HG03095 (cell line): Measurements from ENCODE around the gene PLXNA1.

ENCODE experiments used
- ATAC-seq: cut with Tn5 transposase; IDR thresholded peaks from one replicate; pipeline ENCODE4 v1.9.1; 2021; ENCODE audit warnings: moderate library complexity; ENCODE audit not compliant: unreplicated experiment

Gene PLXNA1

DNA sequence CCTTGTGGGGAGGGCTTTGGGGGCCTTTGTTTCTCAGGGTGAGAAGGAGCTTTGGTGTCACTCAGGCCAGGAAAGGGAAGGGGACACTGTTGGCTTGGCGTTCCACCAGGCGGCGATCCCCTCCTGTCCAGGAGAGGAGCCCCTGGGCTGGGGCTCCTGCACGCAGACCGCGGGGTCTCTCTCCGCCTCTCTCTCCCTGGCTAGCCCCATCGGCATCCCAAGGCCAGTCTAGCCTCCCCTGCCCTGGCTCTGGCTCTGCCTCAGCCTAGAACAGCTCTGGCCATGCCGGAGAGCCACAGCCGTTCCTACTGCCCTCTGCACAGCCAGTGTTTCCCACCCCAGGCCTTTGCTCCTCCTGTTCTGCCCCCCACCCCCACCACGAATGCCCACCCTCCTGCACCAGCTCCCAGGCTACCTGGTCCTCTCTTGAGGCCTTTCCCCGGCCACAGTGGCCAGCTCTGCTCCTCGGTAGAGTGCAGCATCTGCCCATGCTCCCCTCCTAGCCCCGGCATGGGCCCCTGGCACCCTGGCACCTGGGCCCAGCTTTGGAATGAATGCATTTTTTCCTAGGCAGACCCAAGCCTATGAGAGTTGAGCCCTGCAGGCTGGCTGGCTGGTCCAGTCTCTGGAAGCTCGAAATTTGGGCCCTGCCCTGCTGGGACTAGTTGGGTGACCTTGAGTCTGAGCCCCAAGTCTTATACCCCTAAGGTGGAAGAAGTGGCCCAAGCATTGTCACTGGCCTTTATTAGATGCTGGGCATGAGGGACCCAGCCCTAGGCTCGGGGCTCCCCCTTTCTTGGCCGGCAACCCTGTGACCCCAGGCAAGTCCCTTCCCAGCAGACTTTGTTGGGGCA is 2.4 kb downstream of the PLXNA1 start:
- ATAC-seq, result no peak

DNA sequence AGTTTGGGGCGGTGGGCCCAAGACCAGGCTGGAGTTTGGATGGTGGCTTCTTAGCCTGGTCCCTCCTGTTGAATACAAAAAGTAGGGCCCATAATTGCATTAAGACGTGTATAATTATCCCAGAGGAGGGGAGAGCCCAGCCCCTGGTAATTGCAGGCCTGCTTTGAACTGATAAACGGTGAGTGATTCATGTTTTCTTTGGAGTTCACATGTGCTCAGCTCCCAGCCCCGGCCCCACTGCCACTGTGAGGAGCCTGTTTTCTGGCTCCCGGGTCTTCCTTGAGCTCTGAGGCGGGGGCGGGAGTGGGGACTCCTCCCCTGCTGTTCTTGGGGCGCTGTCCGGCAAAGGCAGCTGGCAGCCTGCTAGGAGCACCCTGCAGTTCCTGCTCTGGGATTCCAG is 3.1 kb downstream of the PLXNA1 start:
- no peak for ATAC-seq

DNA sequence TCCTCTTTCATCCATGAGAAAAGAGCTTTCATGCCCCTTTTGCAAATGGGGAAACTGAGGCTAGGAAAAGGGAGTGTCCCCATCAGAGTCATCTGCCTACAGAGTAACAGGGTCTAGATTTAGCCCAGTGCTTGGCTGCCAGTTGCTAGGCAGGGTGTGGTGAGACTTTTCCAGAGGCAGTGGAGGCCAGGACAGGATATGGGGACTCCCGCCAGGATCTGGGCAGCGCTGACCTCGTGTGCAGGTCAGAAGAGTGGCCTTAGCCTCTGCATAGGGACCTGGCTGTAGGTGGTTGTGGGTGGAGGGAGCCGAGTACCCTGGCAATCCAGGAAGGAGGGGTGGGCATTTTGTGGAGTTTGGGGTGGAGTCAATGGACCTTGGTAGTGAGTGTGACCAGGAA is 4.2 kb downstream of the PLXNA1 start:
- ATAC-seq, result no peak

DNA sequence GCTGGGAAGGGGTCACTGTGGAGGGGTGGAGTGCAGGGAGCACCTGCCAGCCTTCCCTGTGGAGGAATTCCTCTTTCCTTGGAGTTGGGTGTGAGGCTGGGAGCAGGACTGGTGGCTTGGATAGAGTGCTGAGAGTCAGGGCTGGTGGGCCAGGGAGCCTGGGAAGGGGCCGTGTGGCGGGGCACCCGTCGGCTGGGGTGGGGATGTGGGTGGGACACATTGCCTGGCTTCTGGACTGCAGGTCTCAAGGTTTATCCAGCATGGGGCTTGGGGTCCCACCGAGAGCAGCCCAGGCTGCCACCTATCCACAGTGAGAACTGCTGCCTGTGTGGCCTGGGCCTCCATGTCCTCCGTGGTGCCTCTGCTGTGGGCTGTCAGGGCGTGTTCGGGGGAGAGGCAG is 4.7 kb downstream of the PLXNA1 start:
- no peak for ATAC-seq

DNA sequence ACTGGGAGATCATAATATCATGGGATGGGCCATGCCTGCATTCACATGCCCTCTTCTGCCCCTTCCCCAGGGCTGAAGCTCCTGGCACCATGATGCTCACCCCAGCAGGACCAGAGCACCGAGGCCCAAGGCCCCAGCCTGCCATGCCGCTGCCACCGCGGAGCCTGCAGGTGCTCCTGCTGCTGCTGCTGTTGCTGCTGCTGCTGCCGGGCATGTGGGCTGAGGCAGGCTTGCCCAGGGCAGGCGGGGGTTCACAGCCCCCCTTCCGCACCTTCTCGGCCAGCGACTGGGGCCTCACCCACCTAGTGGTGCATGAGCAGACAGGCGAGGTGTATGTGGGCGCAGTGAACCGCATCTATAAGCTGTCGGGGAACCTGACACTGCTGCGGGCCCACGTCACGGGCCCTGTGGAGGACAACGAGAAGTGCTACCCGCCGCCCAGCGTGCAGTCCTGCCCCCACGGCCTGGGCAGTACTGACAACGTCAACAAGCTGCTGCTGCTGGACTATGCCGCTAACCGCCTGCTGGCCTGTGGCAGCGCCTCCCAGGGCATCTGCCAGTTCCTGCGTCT is 5.6 kb downstream of the PLXNA1 start:
- ATAC-seq, result no peak

DNA sequence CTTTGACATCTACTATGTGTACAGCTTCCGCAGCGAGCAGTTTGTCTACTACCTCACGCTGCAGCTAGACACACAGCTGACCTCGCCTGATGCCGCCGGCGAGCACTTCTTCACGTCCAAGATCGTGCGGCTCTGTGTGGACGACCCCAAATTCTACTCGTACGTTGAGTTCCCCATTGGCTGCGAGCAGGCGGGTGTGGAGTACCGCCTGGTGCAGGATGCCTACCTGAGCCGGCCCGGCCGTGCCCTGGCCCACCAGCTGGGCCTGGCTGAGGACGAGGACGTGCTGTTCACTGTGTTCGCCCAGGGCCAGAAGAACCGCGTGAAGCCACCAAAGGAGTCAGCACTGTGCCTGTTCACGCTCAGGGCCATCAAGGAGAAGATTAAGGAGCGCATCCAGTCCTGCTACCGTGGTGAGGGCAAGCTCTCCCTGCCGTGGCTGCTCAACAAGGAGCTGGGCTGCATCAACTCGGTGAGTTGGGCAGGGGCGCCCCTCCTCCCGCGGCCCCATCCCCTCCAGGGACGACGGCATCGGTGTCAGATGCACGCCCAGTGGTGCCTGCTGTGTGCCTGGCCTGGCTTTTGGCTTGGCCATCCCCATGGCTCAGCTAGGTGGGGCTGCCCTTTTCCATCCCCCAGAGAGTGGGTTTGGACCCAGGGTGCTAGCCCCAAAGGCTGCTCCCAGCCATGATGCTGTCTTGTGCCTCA is 6.6 kb downstream of the PLXNA1 start:
- ATAC-seq, result no peak

DNA sequence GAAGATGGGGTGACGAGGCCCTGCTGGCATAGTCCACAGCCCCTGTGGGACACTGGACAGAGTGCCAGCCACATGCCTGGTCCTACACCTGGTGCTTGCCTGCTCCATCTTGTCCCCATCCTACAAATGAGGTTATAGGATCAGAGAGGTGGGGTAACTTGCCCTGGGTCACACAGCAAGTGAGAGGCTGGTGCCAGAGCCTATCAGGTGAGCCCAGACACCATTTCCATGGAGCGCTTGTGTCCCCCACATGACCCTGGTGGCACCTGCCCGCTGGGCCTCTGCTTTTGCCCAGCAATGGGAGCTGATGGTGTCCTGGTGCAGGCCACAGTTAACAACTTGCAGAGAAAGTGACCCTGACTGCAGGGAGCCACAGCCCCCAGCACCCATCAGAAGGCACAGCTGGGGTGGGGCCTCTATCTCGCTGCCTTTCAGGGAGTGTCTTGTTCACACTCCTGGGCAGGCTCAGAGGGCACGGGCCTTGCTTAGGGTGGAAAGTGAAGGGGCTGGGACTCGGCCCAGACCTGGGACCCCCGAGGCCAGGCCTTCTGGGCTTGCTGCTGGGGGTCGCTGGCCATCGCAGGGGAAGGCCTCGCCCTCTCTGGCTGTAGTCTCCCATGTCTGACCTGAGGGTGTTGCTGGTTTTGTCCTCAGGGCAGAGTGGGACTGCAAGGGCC is 7.2 kb downstream of the PLXNA1 start:
- ATAC-seq, result no peak

DNA sequence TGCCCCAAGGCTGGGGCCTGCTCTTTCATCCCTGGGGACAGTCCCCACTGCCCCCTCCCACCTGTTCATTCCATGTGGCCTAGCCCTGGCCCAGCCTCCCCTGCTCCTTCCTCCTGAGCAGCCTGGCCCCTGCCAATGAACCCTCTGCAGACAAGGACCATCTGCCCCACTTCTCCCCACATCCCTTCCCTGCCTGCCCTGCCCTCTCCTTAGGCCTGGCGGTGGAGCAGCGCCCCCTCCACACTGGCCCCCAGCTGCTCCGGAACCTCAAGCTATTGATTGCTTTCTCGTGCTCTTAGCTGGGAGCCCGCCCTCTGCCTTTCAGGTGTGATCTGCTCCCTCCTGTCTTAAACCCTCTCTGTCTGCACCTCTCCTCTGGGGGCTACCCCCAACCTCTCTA is 8.0 kb downstream of the PLXNA1 start:
- no peak for ATAC-seq

DNA sequence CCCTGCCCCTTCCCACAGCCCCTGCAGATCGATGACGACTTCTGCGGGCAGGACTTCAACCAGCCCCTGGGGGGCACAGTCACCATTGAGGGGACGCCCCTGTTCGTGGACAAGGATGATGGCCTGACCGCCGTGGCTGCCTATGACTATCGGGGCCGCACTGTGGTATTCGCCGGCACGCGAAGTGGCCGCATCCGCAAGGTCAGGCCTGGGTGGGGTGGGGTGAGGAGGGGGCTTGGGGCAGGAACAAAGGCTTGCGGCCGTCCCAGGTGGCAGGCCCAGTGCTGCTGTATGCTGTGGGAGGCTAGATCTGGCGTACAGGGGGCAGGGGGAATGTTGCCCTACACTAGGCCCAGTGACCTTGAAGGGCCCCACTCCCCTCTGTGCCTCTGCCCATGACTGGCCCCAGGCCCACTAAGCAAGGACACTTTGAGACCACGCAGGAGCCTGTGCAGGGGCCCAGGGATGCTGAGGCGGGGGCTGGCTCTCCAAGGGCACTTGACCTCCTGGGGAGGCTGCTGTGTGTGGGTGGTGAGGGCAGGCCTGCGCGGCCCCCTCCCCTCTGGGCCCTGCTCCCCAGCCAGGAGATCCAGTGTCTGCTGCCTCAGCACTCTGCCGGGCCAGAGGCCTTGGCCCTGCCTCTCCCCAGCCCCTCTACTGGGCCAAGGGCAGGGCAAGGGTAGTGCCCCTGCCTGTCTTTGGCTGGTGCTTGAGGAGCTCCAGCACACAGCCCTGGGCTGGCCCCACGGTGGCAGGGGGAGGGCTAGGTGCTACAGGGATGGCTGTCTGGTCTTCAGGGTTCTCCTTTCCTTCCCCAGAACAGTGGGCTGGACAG is 8.7 kb downstream of the PLXNA1 start:
- no peak for ATAC-seq

DNA sequence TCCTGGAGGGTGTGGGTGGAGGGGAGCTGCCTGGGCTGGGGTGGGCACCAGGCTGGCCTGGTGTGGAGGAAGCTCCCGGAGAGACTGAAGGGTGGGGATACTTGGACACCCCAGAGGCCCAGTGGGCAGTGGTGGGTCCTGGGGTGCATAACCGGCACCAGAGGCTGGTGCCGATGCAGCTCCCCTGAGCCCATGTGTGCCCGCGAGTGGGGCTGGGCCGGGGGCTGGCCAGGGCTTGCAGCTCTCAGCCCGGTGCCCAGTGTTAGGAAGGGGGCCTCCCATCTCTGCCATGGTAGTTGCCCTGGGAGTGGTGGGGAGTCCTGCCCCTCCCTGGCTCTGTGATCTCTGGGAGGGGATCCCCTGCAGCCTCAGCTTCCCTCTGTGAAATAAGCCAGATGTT is 9.3 kb downstream of the PLXNA1 start:
- ATAC-seq, result no peak

DNA sequence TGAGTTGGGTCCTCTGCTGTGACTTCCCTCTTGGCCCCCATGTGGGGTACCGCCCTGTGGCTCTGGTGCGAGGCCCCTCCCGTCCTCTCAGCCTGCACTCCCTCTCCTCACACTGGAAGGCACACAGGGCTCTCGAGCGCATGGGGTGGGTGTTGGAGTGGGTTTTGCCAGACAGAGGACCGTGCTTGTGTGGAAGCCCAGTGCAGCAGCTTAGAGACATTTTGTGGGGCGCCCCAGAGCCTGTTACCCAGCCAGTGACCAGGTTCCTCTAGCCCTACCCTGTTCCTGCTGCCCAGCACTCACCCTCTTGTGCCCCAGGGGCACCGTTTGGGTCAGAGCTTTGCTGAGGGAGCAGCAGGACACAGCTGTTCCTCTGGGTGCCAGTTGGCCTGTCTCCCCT is 9.9 kb downstream of the PLXNA1 start:
- no peak for ATAC-seq

DNA sequence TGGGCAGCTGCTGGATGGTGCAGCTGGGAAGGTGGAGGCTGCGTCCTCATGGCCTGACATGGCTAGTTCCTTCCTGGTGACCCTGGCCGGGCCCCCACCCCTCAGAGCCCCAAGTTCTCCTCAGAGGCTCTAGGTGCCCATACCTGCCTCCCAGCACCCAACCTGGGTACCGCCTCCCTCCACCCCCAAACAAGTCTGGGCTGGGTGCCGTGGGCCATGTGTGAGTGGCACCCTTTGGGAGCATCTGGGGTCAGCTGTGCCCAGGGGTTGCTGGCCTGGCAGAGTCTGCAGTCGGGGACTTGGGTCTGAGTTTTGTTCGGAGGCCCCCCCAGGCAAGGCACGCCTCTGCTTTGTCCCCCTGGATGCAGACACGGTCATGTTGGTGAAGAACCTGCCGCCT is 10.5 kb downstream of the PLXNA1 start:
- ATAC-seq, result no peak

DNA sequence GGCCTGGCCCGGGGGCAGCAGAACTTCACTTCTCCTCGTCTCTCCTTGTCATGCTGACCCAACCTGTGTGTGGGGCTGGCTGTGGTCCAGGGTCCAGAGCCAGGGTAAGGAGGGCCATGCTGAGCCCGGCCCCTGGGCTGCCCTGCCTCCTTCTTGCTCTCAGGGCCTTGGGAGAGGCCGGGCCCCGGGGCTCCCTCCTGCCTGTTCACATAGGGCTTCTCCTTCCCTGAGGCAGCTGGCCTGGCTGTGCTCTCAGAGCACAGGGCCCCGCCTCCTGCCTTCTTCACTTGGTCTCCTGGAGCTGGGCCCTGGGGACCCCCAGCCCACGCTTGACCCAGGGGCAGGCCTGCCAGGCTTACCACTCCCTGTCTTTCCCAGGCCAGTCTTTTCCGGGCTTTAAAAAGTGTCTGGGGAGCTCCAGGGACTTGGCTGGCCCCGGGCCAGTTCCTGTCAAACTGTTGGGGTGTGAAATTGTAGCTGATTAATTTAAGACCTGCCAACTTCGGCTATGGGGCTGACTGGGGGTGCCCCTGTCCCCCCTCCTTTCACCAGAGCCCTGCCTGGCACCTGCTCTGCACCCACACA is 11.8 kb downstream of the PLXNA1 start:
- ATAC-seq, result no peak

DNA sequence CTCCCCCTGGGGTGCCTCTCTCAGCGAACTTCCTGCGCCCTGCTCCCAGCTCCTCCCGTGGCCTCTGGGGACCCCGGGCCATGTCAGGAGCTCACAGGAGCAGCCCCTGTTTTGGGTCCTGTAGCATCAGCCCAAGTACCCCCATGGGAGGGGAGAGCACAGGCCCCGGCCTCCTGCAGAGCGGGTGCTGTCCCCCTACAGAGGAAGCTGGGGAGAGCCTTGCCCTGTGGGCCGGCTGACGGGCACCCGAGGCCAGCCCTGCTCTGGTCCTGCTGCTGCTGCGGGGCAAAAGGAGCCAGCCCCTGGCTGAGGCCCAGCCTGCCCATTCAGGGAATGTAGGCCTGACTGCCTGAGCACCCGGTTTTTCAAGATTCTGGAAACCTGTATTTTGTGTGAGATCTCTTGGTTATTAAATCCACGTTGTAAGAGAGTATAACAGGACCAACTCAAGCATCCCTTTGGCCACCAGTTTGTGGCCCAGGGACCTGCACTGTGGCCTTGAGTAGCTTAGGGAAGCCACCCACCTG is 12.4 kb downstream of the PLXNA1 start:
- ATAC-seq, result no peak

DNA sequence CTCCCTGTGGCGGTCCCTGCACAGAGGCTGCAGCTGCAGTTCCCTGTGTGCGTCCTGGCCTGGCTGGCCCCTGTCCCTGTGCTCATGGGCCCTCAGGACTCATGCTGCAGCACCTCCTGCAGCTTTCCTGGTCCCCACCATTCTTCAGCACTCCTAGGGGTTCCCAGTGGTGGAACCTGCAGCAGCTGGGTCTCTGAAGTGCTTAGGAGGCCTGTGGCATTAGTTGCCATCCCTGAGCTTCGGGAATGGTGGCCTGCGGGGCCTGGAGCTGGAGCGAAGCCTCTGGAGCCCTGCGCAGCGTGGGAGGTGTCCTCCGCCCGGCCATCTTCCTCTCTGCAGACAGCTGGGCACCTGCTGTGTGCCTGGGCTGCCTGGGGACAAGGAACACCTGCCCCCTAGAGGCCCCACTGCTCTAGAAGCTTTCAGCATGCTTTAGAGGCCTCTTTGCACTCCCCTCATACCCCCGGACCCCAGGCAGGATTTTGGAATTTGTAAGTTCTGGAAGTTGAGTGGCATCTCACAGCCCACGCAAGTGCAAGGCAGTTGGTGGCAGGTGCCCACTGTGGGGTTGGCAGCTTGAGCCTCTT is 13.1 kb downstream of the PLXNA1 start:
- ATAC-seq, result no peak

DNA sequence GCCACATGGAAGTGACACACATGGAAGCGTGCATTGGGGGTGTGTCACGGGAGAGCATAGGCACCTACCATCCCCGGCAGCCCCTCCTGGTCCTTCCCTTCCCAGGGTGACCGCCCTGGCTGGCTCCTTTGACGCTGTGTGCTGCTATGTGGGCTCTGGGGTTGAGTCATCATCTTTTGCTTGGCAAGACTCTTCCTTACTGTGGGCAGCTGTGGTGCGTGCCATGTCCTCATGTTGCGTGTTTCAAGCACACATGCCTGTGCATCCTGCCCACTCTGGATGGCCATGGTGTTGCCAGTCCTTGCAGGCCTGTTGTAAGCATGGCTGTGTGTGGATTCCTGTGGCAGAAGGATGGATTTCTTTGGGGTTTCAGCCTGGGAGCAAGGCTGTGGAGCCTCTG is 14.0 kb downstream of the PLXNA1 start:
- no peak for ATAC-seq

DNA sequence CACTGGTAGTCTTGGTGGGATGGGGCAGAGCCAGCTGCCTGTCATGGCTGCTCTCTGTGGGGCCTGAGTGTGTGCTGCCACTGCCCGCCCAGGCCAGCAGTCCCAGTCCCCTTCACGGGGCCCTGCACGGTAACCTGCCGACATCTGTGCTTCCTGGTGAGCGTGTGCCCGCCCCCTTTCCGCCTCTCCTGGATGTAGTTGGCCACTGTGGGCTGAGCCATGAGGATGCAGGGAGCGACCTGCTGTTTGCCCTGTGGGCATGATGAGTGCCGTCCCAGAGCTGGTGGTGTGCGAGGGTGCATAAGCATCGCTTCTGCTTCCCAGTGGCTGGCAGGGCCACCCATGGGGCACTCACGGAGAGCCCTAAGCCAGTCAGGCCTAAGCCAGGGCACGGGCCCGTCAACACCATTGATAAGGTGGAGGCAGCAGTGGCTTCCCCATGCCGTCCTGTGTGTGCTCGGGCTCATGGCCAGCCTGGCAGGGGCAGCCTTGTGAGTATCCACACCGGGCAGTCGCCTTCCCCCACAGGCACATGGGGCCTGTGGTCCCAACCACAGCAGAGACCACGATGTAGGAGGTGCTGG is 14.6 kb downstream of the PLXNA1 start:
- no peak for ATAC-seq

DNA sequence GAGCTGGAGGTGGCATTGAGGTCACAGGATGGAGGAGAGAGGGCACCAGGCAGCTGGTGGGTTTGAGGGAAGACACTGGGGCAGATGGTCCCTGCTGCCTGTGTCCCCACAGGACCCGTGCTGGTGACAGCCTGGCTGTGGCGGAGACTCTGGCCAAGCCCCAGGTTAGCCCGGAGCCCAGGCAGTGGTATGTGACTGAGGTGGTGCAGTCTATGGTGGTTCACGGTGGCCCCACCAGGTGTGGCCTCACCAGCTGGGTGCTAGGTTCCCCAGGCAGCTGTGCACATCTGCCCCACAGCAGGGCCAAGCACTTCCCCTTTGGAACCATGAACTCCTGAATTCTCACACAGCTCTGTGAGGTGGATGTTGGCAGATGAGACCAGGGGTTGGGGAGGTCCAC is 15.4 kb downstream of the PLXNA1 start:
- no peak for ATAC-seq

DNA sequence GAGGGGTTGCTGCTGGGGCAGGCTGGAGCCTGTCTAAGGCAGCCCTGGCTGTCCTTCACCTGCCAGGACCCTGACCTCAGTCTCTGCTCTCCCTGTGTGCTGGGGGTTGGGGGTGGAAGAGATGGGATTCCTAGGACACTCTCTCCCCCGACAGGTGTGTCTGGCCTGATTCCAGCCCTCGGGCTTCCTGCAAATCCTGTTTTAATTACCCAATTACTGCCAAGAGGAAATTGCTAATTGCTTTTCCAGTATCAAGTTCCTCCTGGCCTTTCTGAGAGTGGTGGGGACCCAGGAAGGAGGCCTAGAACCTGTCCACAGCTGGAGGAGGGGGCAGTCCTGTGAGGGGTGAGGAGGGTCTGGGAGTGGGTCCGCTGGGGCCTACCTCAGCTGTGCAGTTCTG is 15.8 kb downstream of the PLXNA1 start:
- ATAC-seq, result no peak
